Measurements from ENCODE around the gene NSD2.

DNA sequence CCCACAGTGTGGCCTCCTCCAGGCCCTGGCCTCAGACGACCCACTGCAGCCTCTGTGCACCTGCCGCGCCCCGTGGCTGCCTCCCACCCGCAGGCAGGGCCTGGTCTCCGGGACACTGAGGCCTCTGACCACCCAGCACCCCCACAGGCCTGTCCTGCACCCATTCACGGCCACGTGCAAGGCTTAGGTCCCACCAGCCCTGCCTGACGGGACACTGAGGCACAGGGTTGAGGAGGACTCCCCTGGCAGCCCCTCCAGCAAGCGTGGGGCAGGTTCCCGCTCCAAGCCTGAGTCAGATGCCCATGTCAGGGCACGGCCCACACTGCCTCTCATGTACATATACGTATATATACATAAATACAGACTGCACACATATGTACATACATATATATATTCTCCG lies 114.1 kb downstream of the NSD2 start:
- TF ChIP-seq EZH2phosphoT487 (IDR thresholded peaks at IDR 0.05) (no peak), EZH2 (IDR thresholded peaks at IDR 0.05) (no peak)
- TF ChIP-seq, protein P1, sequence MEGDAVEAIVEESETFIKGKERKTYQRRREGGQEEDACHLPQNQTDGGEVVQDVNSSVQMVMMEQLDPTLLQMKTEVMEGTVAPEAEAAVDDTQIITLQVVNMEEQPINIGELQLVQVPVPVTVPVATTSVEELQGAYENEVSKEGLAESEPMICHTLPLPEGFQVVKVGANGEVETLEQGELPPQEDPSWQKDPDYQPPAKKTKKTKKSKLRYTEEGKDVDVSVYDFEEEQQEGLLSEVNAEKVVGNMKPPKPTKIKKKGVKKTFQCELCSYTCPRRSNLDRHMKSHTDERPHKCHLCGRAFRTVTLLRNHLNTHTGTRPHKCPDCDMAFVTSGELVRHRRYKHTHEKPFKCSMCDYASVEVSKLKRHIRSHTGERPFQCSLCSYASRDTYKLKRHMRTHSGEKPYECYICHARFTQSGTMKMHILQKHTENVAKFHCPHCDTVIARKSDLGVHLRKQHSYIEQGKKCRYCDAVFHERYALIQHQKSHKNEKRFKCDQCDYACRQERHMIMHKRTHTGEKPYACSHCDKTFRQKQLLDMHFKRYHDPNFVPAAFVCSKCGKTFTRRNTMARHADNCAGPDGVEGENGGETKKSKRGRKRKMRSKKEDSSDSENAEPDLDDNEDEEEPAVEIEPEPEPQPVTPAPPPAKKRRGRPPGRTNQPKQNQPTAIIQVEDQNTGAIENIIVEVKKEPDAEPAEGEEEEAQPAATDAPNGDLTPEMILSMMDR (IDR thresholded peaks at IDR 0.05), result no peak
